ENCODE results near the gene OR52I1.

GRCh38 chr11:4565371-4565770 is 28.5 kb upstream of the OR52I1 start:
- TF ChIP-seq CTCF (IDR thresholded peaks at IDR 0.05; ENCODE audit: low read depth, low read length) (no peak), EZH2phosphoT487 (IDR thresholded peaks at IDR 0.05; ENCODE audit: low read depth) (no peak)
